Caco-2 (cell line): ENCODE results near the gene ADGRG3. TPM values are rescaled to one million over a fixed set of nuclear protein-coding genes. Genes with fewer than 3 reads are reported as not detected.

ENCODE experiments used
- BruUV-seq: library from RNA; stranded (reverse); fragments of 400-500 nt; replicated peaks from 2 replicates; lab custom pipeline; 2021; lab: Mats Ljungman, UMichigan
- CTCF ChIA-PET: fragments of 300-600 bp; sonication (Branson Sonifier 250); formaldehyde crosslinking; loops from one replicate; lab custom pipeline; 2022; ENCODE audit warnings: antibody characterized with exemption; lab: Charles Lee
- POLR2A ChIA-PET: fragments of 300-600 bp; sonication (Branson Sonifier 250); formaldehyde crosslinking; loops from one replicate; lab custom pipeline; 2022; ENCODE audit warnings: antibody characterized with exemption; lab: Charles Lee
- DNase-seq, 2 experiments: peaks; one replicate each; pipeline versions ENCODE4 v3.0.0 to v3.0.0-alpha.2; 2020 to 2022
- H3K27me3 ChIP-seq: replicated peaks from 2 replicates; pipeline ENCODE4 v1.6.0; 2011; ENCODE audit warnings: low read length; ENCODE audit not compliant: control insufficient read depth, insufficient read depth
- H3K36me3 ChIP-seq: 2 replicates; pipeline ENCODE4 v1.5.1; 2011; ENCODE audit warnings: low read length; ENCODE audit not compliant: control insufficient read depth, insufficient read depth
- H3K4me1 ChIP-seq: fragments of 250-450 bp; sonication (Bioruptor Pico); 2 replicates; pipeline ENCODE4 v1.5.1; 2020; ENCODE audit warnings: mild to moderate bottlenecking
- H3K4me3 ChIP-seq: 2 replicates; pipeline ENCODE4 v1.5.1; 2011; ENCODE audit warnings: low read depth, mild to moderate bottlenecking, control low read depth, low read length
- H3K9me3 ChIP-seq: fragments of 250-450 bp; sonication (Bioruptor Pico); 2 replicates; pipeline ENCODE4 v1.5.1; 2020; ENCODE audit warnings: mild to moderate bottlenecking, moderate library complexity
- H3K27ac Mint-ChIP-seq: one replicate; pipeline ENCODE4 v1.8.0; 2022; ENCODE audit warnings: mixed read lengths; ENCODE audit not compliant: unreplicated experiment
- H3K27me3 Mint-ChIP-seq: one replicate; pipeline ENCODE4 v1.8.0; 2022; ENCODE audit warnings: mixed read lengths; ENCODE audit not compliant: insufficient read depth, unreplicated experiment
- H3K36me3 Mint-ChIP-seq: one replicate; pipeline ENCODE4 v1.8.0; 2022; ENCODE audit warnings: mild to moderate bottlenecking, mixed read lengths; ENCODE audit not compliant: insufficient read depth, unreplicated experiment
- H3K4me1 Mint-ChIP-seq: one replicate; pipeline ENCODE4 v1.8.0; 2022; ENCODE audit warnings: low read depth, mixed read lengths; ENCODE audit not compliant: unreplicated experiment
- H3K4me3 Mint-ChIP-seq: one replicate; pipeline ENCODE4 v1.8.0; 2022; ENCODE audit warnings: mild to moderate bottlenecking, moderate library complexity, mixed read lengths; ENCODE audit not compliant: unreplicated experiment
- H3K9me3 Mint-ChIP-seq: one replicate; pipeline ENCODE4 v1.8.0; 2022; ENCODE audit warnings: mixed read lengths; ENCODE audit not compliant: unreplicated experiment
- CTCF ChIP-seq, 2 experiments: fragments of 200-600 bp in 1 of 2; IDR thresholded peaks; 1 replicate in 1 of 2; 2 replicates in 1 of 2; pipeline versions ENCODE4 v1.5.1 to v1.8.0; 2011 to 2022; ENCODE audit warnings: antibody characterized with exemption in 1 of 2, control low read depth in 1 of 2, inconsistent platforms in 1 of 2, low read depth in 1 of 2, low read length in 1 of 2, mild to moderate bottlenecking in 1 of 2, moderate library complexity in 1 of 2; ENCODE audit not compliant: insufficient read depth in 1 of 2, severe bottlenecking in 1 of 2, unreplicated experiment in 1 of 2
- intact Hi-C: fragments of 100-400 bp; cut with micrococcal nuclease; formaldehyde crosslinking; loops from one replicate; pipeline ENCODE4 v1.10.0; 2022; ENCODE audit not compliant: unreplicated experiment
- total RNA-seq: library from RNA; stranded (reverse); gene quantifications from 2 replicates; pipeline ENCODE4 v1.2.3, GENCODE V29; 2022

The ADGRG3 gene
- total RNA-seq, 1 experiment from 2014 or later, result 0.25 TPM

DNA sequence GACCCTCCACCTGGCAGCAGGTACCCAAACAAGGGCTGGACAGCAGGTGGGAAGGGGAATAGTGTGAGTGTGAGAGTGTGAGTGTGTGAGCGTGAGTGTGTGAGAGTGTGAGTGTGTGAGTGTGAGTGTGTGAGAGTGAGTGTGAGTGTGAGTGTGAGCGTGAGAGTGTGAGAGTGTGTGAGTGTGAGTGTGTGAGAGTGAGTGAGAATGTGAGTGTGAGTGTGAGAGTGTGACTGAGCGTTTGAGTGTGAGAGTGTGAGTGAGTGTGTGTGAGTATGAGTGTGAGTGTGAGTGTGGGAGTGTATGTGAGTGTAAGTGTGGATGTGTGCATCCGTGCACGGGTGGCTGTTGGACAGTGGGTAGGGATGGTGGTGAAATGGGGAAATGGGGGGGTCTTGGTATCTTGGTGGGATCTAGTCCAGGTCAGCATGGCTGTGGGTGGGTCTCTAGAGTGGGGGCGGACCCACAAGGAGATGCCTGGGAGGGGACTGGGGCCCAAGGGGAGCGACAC, 39.3 kb upstream of the ADGRG3 start:
- no peaks in the 10 kb centered on the region for H3K9me3 Mint-ChIP-seq
- ChIA-PET POLR2A (no interaction called here), CTCF (interaction anchor here (0.6 to 0.9 kb wide), 3 partner anchors 22 to 28 kb away, joined by 3 to 6 read pairs (median 6); no protein-coding TSS in a partner anchor)
- no TSS peak for BruUV-seq
- H3K4me1 Mint-ChIP-seq, result peaks cover 26% of the 10 kb centered on the region
- peaks cover 12% of the 10 kb centered on the region for H3K36me3 Mint-ChIP-seq
- Histone ChIP-seq H3K4me1 (peaks cover 12% of the 10 kb centered on the region), H3K36me3 (peaks cover 1% of the 10 kb centered on the region), H3K4me3 (no peak overlapping the region), H3K27me3 (no peaks in the 10 kb centered on the region), H3K9me3 (no peaks in the 10 kb centered on the region)
- intact Hi-C loops, result no loop called here
- H3K27ac Mint-ChIP-seq, result no peak overlapping the region
- no peak for TF ChIP-seq CTCF (IDR thresholded peaks at IDR 0.05; ENCODE audit: insufficient read depth in 1 of 2, low read depth in 1 of 2, low read length in 1 of 2, severe bottlenecking in 1 of 2, unreplicated experiment in 1 of 2)
- DNase-seq, result no peak
- no peaks in the 10 kb centered on the region for H3K27me3 Mint-ChIP-seq
- H3K4me3 Mint-ChIP-seq, result no peak overlapping the region

- CTCF ChIA-PET, result interaction anchor here (1.6 kb wide), 1 partner anchor 29 kb away, joined by 9 read pairs; no protein-coding TSS in a partner anchor
- peaks cover 1% of the 10 kb centered on the region for H3K36me3 ChIP-seq
- DNase-seq, result no peak
- TF ChIP-seq CTCF (IDR thresholded peaks at IDR 0.05; ENCODE audit: insufficient read depth in 1 of 2, low read depth in 1 of 2, low read length in 1 of 2, severe bottlenecking in 1 of 2, unreplicated experiment in 1 of 2), result no peak
- no peaks in the 10 kb centered on the region for H3K27me3 Mint-ChIP-seq
- intact Hi-C loops, result no loop called here
- POLR2A ChIA-PET, result no interaction called here
- H3K4me3 ChIP-seq, result no peak overlapping the region
- H3K27ac Mint-ChIP-seq, result peak overlapping the region; percentile 2
- H3K4me1 ChIP-seq, result peaks cover 6% of the 10 kb centered on the region
- no peaks in the 10 kb centered on the region for H3K9me3 ChIP-seq
- H3K4me3 Mint-ChIP-seq, result no peak overlapping the region
- H3K4me1 Mint-ChIP-seq, result peaks cover 21% of the 10 kb centered on the region
- peaks cover 12% of the 10 kb centered on the region for H3K36me3 Mint-ChIP-seq
- no TSS peak for BruUV-seq
- H3K9me3 Mint-ChIP-seq, result no peaks in the 10 kb centered on the region
- no peaks in the 10 kb centered on the region for H3K27me3 ChIP-seq
These were observed 38.3 kb upstream of the ADGRG3 start for GRCh38 chr16:57629516-57630406.

GRCh38 chr16:57630407-57630797, 37.7 kb upstream of the ADGRG3 start:
- no peak for TF ChIP-seq CTCF (IDR thresholded peaks at IDR 0.05; ENCODE audit: insufficient read depth in 1 of 2, low read depth in 1 of 2, low read length in 1 of 2, severe bottlenecking in 1 of 2, unreplicated experiment in 1 of 2)
- H3K9me3 Mint-ChIP-seq, result no peaks in the 10 kb centered on the region
- no TSS peak for BruUV-seq
- peak overlapping the region; percentile 2 for H3K27ac Mint-ChIP-seq
- intact Hi-C loops, result no loop called here
- peaks cover 21% of the 10 kb centered on the region for H3K4me1 Mint-ChIP-seq
- ChIA-PET POLR2A (no interaction called here), CTCF (interaction anchor here (1.6 kb wide), 1 partner anchor 30 kb away, joined by 9 read pairs; no protein-coding TSS in a partner anchor)
- no peak overlapping the region for H3K4me3 ChIP-seq
- no peaks in the 10 kb centered on the region for H3K9me3 ChIP-seq
- H3K27me3 ChIP-seq, result no peaks in the 10 kb centered on the region
- no peaks in the 10 kb centered on the region; the same call in none of the 2 replicates for H3K36me3 ChIP-seq
- peaks cover 8% of the 10 kb centered on the region for H3K36me3 Mint-ChIP-seq
- H3K27me3 Mint-ChIP-seq, result no peaks in the 10 kb centered on the region
- peaks cover 13% of the 10 kb centered on the region for H3K4me1 ChIP-seq
- no peak overlapping the region for H3K4me3 Mint-ChIP-seq
- no peak for DNase-seq
